Mucosa of descending colon (tissue), 3 donors: Measurements from ENCODE around the gene NUAK1. TPM values are rescaled to one million over a fixed set of nuclear protein-coding genes. Genes with fewer than 3 reads are reported as not detected.
"Not testable (repeated sequence)": the region's sequence is repeated elsewhere in the genome, so short reads cannot be mapped to it uniquely, and the experiment has no call there.

Source experiments
- ATAC-seq: fragments of 200-7000 bp; cut with Tn5 transposase; one replicate; pipeline ENCODE4 v1.9.1; 2020; ENCODE audit warnings: mild to moderate bottlenecking, moderate library complexity
- DNase-seq, 3 donors: peaks; one replicate each; pipeline ENCODE4 v3.0.0-alpha.2; 2020
- H3K36me3 ChIP-seq: fragments of 200-600 bp; one replicate; pipeline ENCODE4 v1.8.0; 2021; ENCODE audit warnings: low read depth, mild to moderate bottlenecking
- H3K4me1 ChIP-seq: fragments of 200-600 bp; one replicate; pipeline ENCODE4 v1.8.0; 2021; ENCODE audit warnings: low read depth, mild to moderate bottlenecking
- H3K4me3 ChIP-seq: fragments of 200-600 bp; one replicate; pipeline ENCODE4 v1.8.0; 2021; ENCODE audit warnings: mild to moderate bottlenecking
- H3K9me3 ChIP-seq: fragments of 200-600 bp; one replicate; pipeline ENCODE4 v1.8.0; 2021; ENCODE audit warnings: mild to moderate bottlenecking
- CTCF ChIP-seq: fragments of 200-600 bp; IDR thresholded peaks from one replicate; pipeline ENCODE4 v1.8.0; 2022; ENCODE audit warnings: antibody characterized with exemption, mild to moderate bottlenecking
- intact Hi-C, 2 donors: fragments of 100-400 bp; cut with DNase I in 1 of 2; cut with micrococcal nuclease in 1 of 2; formaldehyde crosslinking; loops; one replicate each; pipeline versions ENCODE4 v1.11.0 to v1.11.1; 2022; cut with DNase I, micrococcal nuclease
- total RNA-seq, 3 donors: library from RNA; stranded (reverse); fragmentation: NEBNext Ultra II Directional in 2 of 3; extraction: Animal tissue kit (Norgen Biotek cat#: 25700) in 2 of 3; gene quantifications; one replicate each; pipeline versions ENCODE4 v1.2.1 to v1.2.4, GENCODE V29; 2021 to 2023
- donor health status: DM: no; HTN: no; CAD: no; lungs with moderate emphysema.
- donor health status: DM: no; HTN: no; CAD: no.
- donor health status: DM: no; HTN: yes; CAD: no.

NUAK1 gene
- total RNA-seq, 3 donors from 2014 or later, result 4.9 to 6.8 (median 5.4) TPM

- H3K4me1 ChIP-seq, result peaks cover 3% of the 10 kb centered on the region
- H3K36me3 ChIP-seq, result no peaks in the 10 kb centered on the region
- no peak overlapping the region for H3K4me3 ChIP-seq
- intact Hi-C loops, result loop anchor here in 1 of 2 donors (10.0 kb wide), 1 partner anchor 722 kb away; no protein-coding TSS in a partner anchor
- no peak for TF ChIP-seq CTCF
- H3K9me3 ChIP-seq, result no peaks in the 10 kb centered on the region
- ATAC-seq, result no peak
- no peak for DNase-seq
Measured at GRCh38 chr12:106146987-106147386, 8.2 kb upstream of the NUAK1 start.

- DNase-seq (peak; percentile 76 to 89 (median 81)), ATAC-seq (peak; percentile 85)
- no peak for TF ChIP-seq CTCF
- peaks cover 3% of the 10 kb centered on the region for H3K4me1 ChIP-seq
- intact Hi-C loops, result loop anchor here in 1 of 2 donors (10.0 kb wide), 1 partner anchor 721 kb away; no protein-coding TSS in a partner anchor
- H3K4me3 ChIP-seq, result no peak overlapping the region
- H3K36me3 ChIP-seq, result no peaks in the 10 kb centered on the region
- no peaks in the 10 kb centered on the region for H3K9me3 ChIP-seq
Measured at GRCh38 chr12:106145539-106146447, 7.0 kb upstream of the NUAK1 start.

GRCh38 chr12:106144847-106145246, 6.1 kb upstream of the NUAK1 start:
- intact Hi-C loops, result loop anchor here in 1 of 2 donors (5.0 to 10.0 kb wide), 2 partner anchors 438 to 720 kb away; no protein-coding TSS in a partner anchor
- Histone ChIP-seq H3K4me1 (peaks cover 4% of the 10 kb centered on the region), H3K4me3 (no peak overlapping the region)

GRCh38 chr12:106142591-106143261, 4.0 kb upstream of the NUAK1 start:
- TF ChIP-seq CTCF, result no peak
- H3K4me3 ChIP-seq, result no peak overlapping the region
- H3K36me3 ChIP-seq, result no peaks in the 10 kb centered on the region
- intact Hi-C loops, result loop anchor here in 1 of 2 donors (5.0 to 10.0 kb wide), 2 partner anchors 435 to 718 kb away; no protein-coding TSS in a partner anchor
- no peak for ATAC-seq
- peaks cover 10% of the 10 kb centered on the region for H3K4me1 ChIP-seq
- no peaks in the 10 kb centered on the region for H3K9me3 ChIP-seq
- DNase-seq, result no peak

More at GRCh38 chr12:106144847-106145246, 6.1 kb upstream of the NUAK1 start:
- no peak for TF ChIP-seq CTCF
- Histone ChIP-seq H3K36me3 (no peaks in the 10 kb centered on the region), H3K9me3 (no peaks in the 10 kb centered on the region)
- ATAC-seq (no peak), DNase-seq (no peak)

- not testable (repeated sequence) for DNase-seq, H3K36me3 ChIP-seq, H3K4me3 ChIP-seq, H3K9me3 ChIP-seq, ATAC-seq
- intact Hi-C loops, result loop anchor here in 1 of 2 donors (5.0 to 10.0 kb wide), 2 partner anchors 435 to 717 kb away; no protein-coding TSS in a partner anchor
- H3K4me1 ChIP-seq, result peaks cover 10% of the 10 kb centered on the region
Measured at GRCh38 chr12:106141920-106142319, 3.2 kb upstream of the NUAK1 start.
